ENCODE results near the gene CBX7. TPM values are rescaled to one million over a fixed set of nuclear protein-coding genes. Genes with fewer than 3 reads are reported as not detected.

Gene CBX7
- total and polyA plus RNA-seq, 9 of the 15 experiments (the other 6 are each of a cell fraction or from before 2014, with no cell fraction given), result 0.04 to 5.2 (median 2.8) TPM

GRCh38 chr22:39184586-39185577, 32.4 kb upstream of the CBX7 start:
- intact Hi-C loops (cut with micrococcal nuclease), result no loop called here
- Histone ChIP-seq H4K20me1 (replicated peaks; ENCODE audit: control insufficient read depth, insufficient read depth, low read length) (no peaks in the 10 kb centered on the region), H3K9me3 (replicated peaks; ENCODE audit: control insufficient read depth, insufficient read depth, low read depth, low read length) (no peaks in the 10 kb centered on the region), H3K9ac (ENCODE audit: insufficient read depth in 1 of 2, low read depth in 2 of 2, low read length in 2 of 2) (peak overlapping the region in 1 of 2 experiments; percentile 55; a peak in 2 of 4 replicates), H3K4me1 (replicated peaks in 1 of 2; ENCODE audit: control insufficient read depth in 2 of 2, insufficient read depth in 2 of 2, low read length in 2 of 2) (peaks cover 0 to 22% of the 10 kb centered on the region in 2 experiments; a peak in 3 of 5 replicates), H3K9me1 (ENCODE audit: control insufficient read depth, insufficient read depth, low read length) (no peaks in the 10 kb centered on the region), H3K36me3 (ENCODE audit: control insufficient read depth, insufficient read depth, low read length) (no peaks in the 10 kb centered on the region), H3K79me2 (ENCODE audit: control insufficient read depth, insufficient read depth, low read length) (no peaks in the 10 kb centered on the region), H3K27ac (ENCODE audit: extremely low read depth, low read depth, low read length) (no peak overlapping the region), H3K4me2 (ENCODE audit: insufficient read depth, low read length) (no peak overlapping the region), H3K4me3 (no peak overlapping the region), H2AFZ (ENCODE audit: low read depth, low read length) (peak overlapping the region; percentile 39; the same call in 1 of the 2 replicates), H3K27me3 (ENCODE audit: control insufficient read depth in 2 of 2, insufficient read depth in 2 of 2, low read length in 2 of 2) (no peaks in the 10 kb centered on the region; a peak in 1 of 5 replicates)
- TF ChIP-seq ZNF277 (CRISPR knock-in tag; IDR thresholded peaks at IDR 0.05; ENCODE audit: borderline replicate concordance) (no peak), MCM5 (IDR thresholded peaks at IDR 0.05; ENCODE audit: low read depth) (no peak), ZNF134 (CRISPR knock-in tag; conservative IDR thresholded peaks at IDR 0.05) (no peak), ZBTB7A (IDR thresholded peaks at IDR 0.05; ENCODE audit: borderline replicate concordance, control insufficient read depth, low read depth, low read length) (0 out of 2 replicates have a peak, but pooled peaks have one; percentile 17)
- no peak for ATAC-seq
- POLR2A ChIA-PET, result interaction anchor here (0.6 to 1.6 kb wide), 5 partner anchors 10 to 135 kb away, joined by 3 to 6 read pairs (median 4); partner anchors contain the start of gene RPL3
- peak in 1 of 4 experiments; percentile 4 for DNase-seq (ENCODE audit: extremely low read depth in 1 of 4, low spot score in 3 of 4)
- WGBS (ENCODE audit: insufficient coverage, low coverage, missing lambda C conversion rate), result 59% methylated on average over 23 of the region's 23 CpGs
- no peak for FAIRE-seq
- in situ Hi-C loops (cut with MboI), result no loop called here
- no TSS peak for BruUV-seq (replicated peaks)
- CTCF ChIA-PET (ENCODE audit: low intra/inter-chr PET ratio), result no interaction called here

Measured in K562 (cell line).